Measurements from ENCODE around the gene BAG3.

DNA sequence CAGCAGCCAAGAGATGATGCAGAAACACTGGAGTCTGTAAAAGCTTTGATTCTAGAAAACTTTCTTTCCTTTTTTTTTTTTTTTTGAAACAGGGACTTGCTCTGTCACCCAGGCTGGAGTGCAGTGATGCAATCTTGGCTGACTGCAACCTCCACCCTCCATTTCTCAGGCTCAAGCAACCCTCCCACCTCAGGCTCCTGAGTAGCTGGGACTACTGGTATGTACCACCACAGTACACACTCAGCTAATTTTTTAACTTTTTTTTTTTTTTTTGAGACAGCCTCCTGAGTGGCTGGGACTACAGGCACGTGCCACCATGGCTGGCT is 17.0 kb upstream of the BAG3 start:
- no peak for TF ChIP-seq CTCF (IDR thresholded peaks at IDR 0.05)
- TF ChIP-seq POLR2A (IDR thresholded peaks at IDR 0.05): no peak
